GM19455 (cell line): ENCODE results near the gene F7.

Source experiments
- ATAC-seq: cut with Tn5 transposase; IDR thresholded peaks from one replicate; pipeline ENCODE4 v1.9.1; 2021; ENCODE audit not compliant: unreplicated experiment

Gene F7

DNA sequence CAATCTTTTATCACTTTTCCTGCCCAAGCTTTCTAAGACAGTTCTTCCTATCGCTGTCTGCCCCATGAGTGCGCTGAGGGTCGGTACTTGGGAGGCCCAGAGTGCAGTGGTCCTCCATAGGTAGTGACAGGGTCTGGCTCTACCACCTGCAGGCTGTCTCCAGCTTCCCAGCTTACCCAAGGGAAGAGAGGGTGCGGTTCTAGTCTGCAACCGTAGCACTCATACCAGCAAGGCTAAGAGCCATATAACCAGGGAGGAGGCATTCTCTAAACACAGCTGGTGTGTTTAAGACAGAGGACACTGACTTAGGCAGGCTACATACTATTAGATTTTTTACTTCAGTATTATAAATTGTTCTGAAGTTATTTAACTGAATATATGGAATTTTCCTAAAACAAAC is 61.1 kb downstream of the F7 start:
- ATAC-seq, result no peak

DNA sequence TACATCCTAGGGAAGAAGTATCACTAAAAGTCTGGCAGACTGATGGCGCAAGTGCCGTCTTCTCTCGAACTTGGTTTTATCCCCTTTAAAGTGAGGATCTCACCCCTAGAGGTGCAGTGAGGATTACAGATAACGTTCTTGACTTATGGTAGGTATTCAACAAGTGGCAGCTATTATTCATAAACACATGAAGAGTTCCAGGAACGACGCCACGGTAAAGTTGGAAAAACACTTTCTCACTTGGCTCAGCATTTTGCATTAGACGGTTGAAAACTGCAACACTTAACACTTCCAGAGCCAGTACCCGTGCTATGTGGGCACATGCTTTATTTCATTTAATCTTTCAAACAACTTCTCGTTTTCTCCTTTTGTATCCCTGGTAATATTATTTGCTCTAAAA is 61.6 kb downstream of the F7 start:
- ATAC-seq, result no peak

DNA sequence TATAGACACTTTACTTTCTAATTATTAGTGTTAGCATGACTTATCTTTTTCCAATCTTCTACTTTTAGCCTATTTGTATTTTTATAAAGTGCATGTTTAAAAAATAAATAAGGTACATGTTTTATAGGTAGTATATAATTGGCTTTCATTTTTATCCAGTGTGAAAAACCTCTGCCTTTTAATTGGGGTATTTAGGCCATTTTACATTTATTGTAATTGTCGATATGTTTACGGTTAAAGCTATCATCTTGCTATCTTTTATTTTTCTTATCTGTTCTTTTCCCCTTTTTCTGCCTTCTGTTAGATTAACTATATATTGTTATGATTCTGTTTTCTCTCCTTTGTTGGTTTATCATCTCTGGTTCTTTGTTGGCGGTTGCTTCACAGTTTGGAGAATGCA is 62.0 kb downstream of the F7 start:
- no peak for ATAC-seq

DNA sequence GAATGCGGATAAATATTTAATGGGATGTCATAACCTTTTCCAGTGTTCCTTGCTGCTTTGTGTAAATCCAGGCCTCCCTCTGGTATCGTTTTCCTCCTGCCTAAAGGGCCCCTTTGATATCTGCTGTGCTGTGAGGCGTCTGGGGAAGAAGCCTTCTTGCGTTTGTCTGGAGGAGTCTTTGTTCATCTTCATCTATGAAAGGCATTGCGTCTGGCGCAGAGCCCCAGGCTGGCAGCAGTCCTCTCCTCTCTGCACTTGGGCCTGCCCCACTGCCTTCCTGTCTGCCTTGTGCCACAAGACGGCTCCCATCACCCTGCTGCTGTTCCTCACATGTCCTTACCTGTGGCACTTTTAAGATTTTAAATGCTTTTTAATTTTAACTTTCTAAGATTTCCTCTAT is 62.6 kb downstream of the F7 start:
- ATAC-seq, result no peak

DNA sequence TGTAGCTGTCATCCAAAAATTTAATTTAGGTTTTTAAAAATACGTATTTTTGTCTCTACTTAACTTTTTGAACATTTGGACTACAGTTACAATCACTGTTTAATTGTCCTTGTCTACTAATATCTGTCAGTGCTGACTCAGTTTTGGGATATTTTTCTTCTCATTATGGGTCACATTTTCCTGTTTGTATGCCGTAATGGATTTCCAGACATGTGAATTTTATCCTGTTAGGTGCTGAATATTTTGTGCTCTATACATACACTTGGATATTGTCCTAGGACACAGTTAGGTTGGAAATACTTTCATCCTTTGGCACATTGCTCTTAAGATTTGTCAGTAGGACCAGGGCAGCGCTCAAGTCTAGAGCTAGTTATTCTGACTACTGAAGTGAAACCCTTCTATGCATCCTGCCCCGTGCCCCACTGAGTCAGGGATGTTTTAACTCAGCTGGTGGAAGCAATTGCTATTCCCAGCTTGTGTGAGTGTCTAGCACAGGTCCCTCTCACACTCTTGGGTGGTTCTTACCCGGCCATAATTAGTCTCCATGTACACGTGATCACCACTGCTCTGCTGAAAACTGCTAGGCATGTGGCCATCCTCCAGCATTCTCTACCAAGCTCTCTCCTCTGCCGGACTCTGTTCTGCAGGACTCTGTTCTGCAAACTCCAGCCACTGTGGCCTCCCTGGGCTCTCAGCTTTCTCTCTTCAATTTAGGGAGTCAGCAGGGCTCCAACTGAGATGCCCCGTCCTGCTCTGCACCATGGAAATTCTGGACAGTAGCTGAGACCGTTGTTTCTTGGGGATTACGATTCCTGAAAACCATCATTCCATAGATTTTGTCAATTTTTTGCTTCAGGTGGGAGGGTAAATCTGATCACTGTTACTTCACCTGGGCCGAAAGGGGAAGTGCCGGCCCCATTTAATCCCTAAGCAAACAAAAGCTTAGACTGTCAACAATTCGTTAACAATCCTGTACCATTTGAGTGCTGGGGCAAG is 64.0 kb downstream of the F7 start:
- no peak for ATAC-seq
